H9 (cell line): Measurements from ENCODE around the gene SLC25A42. TPM values are rescaled to one million over a fixed set of nuclear protein-coding genes. Genes with fewer than 3 reads are reported as not detected.
A peak's percentile ranks its signal among the peaks of the same experiment; 100 is the strongest.

Experiments used
- DNase-seq: peaks from one replicate; pipeline ENCODE4 v3.0.0-alpha.2; 2017
- H2AFZ ChIP-seq: one replicate; pipeline ENCODE4 v1.6.1; 2013; ENCODE audit warnings: mild to moderate bottlenecking, low read length, control low read depth, moderate library complexity
- H2AK5ac ChIP-seq: 2 replicates; pipeline ENCODE4 v1.6.1; 2013; ENCODE audit warnings: low read length, control low read depth, mixed read lengths; ENCODE audit not compliant: insufficient read length
- H2BK120ac ChIP-seq: one replicate; pipeline ENCODE4 v1.6.1; 2013; ENCODE audit warnings: low read depth, mild to moderate bottlenecking, low read length, control low read depth, inconsistent platforms; ENCODE audit not compliant: poor library complexity, severe bottlenecking
- H2BK12ac ChIP-seq: 2 replicates; pipeline ENCODE4 v1.6.1; 2013; ENCODE audit warnings: low read length, control low read depth, mixed read lengths, low read depth; ENCODE audit not compliant: insufficient read length
- H2BK15ac ChIP-seq: 2 replicates; pipeline ENCODE4 v1.6.1; 2013; ENCODE audit warnings: low read depth, low read length, control low read depth
- H2BK20ac ChIP-seq: one replicate; pipeline ENCODE4 v1.6.1; 2013; ENCODE audit warnings: low read depth, mild to moderate bottlenecking, low read length, control low read depth, inconsistent platforms; ENCODE audit not compliant: poor library complexity, severe bottlenecking
- H2BK5ac ChIP-seq: 2 replicates; pipeline ENCODE4 v1.6.1; 2013; ENCODE audit warnings: low read length, control low read depth, mixed read lengths; ENCODE audit not compliant: insufficient read length
- H3K14ac ChIP-seq: 2 replicates; pipeline ENCODE4 v1.6.1; 2013; ENCODE audit warnings: low read length, control low read depth; ENCODE audit not compliant: insufficient read depth
- H3K18ac ChIP-seq: 2 replicates; pipeline ENCODE4 v1.6.1; 2013; ENCODE audit warnings: low read depth, mild to moderate bottlenecking, mixed read lengths, low read length, control low read depth; ENCODE audit not compliant: insufficient read length
- H3K23ac ChIP-seq: 2 replicates; pipeline ENCODE4 v1.6.1; 2013; ENCODE audit warnings: low read length, control low read depth, mixed read lengths, low read depth; ENCODE audit not compliant: insufficient read length
- H3K23me2 ChIP-seq: 2 replicates; pipeline ENCODE4 v1.6.1; 2013; ENCODE audit warnings: low read depth, mild to moderate bottlenecking, mixed read lengths, low read length, control low read depth; ENCODE audit not compliant: insufficient read length, poor library complexity, severe bottlenecking
- H3K27ac ChIP-seq: 2 replicates; pipeline ENCODE4 v1.5.1; 2013; ENCODE audit warnings: low read length, control low read depth, mixed read lengths, low read depth; ENCODE audit not compliant: insufficient read length
- H3K27me3 ChIP-seq: 2 replicates; pipeline ENCODE4 v1.6.1; 2013; ENCODE audit warnings: low read length, control low read depth, inconsistent platforms; ENCODE audit not compliant: insufficient read depth
- H3K4ac ChIP-seq: 2 replicates; pipeline ENCODE4 v1.6.1; 2013; ENCODE audit warnings: low read depth, mild to moderate bottlenecking, control low read depth, inconsistent platforms, low read length, moderate library complexity
- H3K4me1 ChIP-seq: 2 replicates; pipeline ENCODE4 v1.6.1; 2013; ENCODE audit warnings: low read length, control low read depth, inconsistent platforms; ENCODE audit not compliant: insufficient read depth
- H3K4me2 ChIP-seq: 2 replicates; pipeline ENCODE4 v1.6.1; 2013; ENCODE audit warnings: low read length, control low read depth, mixed read lengths; ENCODE audit not compliant: insufficient read length, insufficient read depth
- H3K56ac ChIP-seq: 2 replicates; pipeline ENCODE4 v1.6.1; 2013; ENCODE audit warnings: low read depth, mild to moderate bottlenecking, mixed read lengths, low read length, control low read depth; ENCODE audit not compliant: insufficient read length
- H3K79me1 ChIP-seq: 2 replicates; pipeline ENCODE4 v1.6.1; 2013; ENCODE audit warnings: low read depth, mild to moderate bottlenecking, moderate library complexity, low read length, control low read depth, inconsistent platforms; ENCODE audit not compliant: insufficient read depth, poor library complexity, severe bottlenecking
- H3K79me2 ChIP-seq: 2 replicates; pipeline ENCODE4 v1.6.1; 2013; ENCODE audit warnings: low read length, control low read depth, inconsistent platforms; ENCODE audit not compliant: insufficient read depth
- H3K9ac ChIP-seq: 2 replicates; pipeline ENCODE4 v1.6.1; 2013; ENCODE audit warnings: low read length, control low read depth, mixed read lengths; ENCODE audit not compliant: insufficient read length; ENCODE audit errors: extremely low read depth
- H3K9me3 ChIP-seq: one replicate; pipeline ENCODE4 v1.6.1; 2013; ENCODE audit warnings: low read depth, low read length, inconsistent platforms; ENCODE audit not compliant: control insufficient read depth
- H3T11ph ChIP-seq: one replicate; pipeline ENCODE4 v1.6.1; 2013; ENCODE audit warnings: mild to moderate bottlenecking, low read length, control low read depth, inconsistent platforms
- H4K20me1 ChIP-seq: one replicate; pipeline ENCODE4 v1.6.1; 2013; ENCODE audit not compliant: control insufficient read depth, insufficient read length, insufficient read depth
- H4K5ac ChIP-seq: 2 replicates; pipeline ENCODE4 v1.6.1; 2013; ENCODE audit warnings: low read depth, mild to moderate bottlenecking, mixed read lengths, low read length, control low read depth; ENCODE audit not compliant: insufficient read length
- H4K8ac ChIP-seq: replicated peaks from 2 replicates; pipeline ENCODE4 v1.6.1; 2013; ENCODE audit warnings: low read length, control low read depth, mixed read lengths, low read depth; ENCODE audit not compliant: insufficient read length
- H4K91ac ChIP-seq: 2 replicates; pipeline ENCODE4 v1.6.1; 2013; ENCODE audit warnings: low read depth, mild to moderate bottlenecking, moderate library complexity, mixed read lengths, low read length, control low read depth; ENCODE audit not compliant: insufficient read length
- H3K27ac Mint-ChIP-seq, 3 experiments: 2 replicates in 2 of 3; 3 replicates in 1 of 3; pipeline ENCODE4 v1.8.0; 2020 to 2021; ENCODE audit warnings: mixed read lengths in 3 of 3, mild to moderate bottlenecking in 1 of 3, moderate library complexity in 1 of 3
- H3K27me3 Mint-ChIP-seq: 2 replicates; pipeline ENCODE4 v1.8.0; 2021; ENCODE audit warnings: low read depth, mild to moderate bottlenecking, moderate library complexity, mixed read lengths
- H3K36me3 Mint-ChIP-seq, 3 experiments: 2 replicates in 2 of 3; 3 replicates in 1 of 3; pipeline ENCODE4 v1.8.0; 2020 to 2021; ENCODE audit warnings: low read depth in 3 of 3, mixed read lengths in 3 of 3; ENCODE audit not compliant: insufficient read depth in 1 of 3
- H3K4me1 Mint-ChIP-seq, 2 experiments: 2 replicates each; pipeline ENCODE4 v1.8.0; 2020; ENCODE audit warnings: mixed read lengths in 2 of 2
- H3K4me3 Mint-ChIP-seq, 2 experiments: 2 replicates in 1 of 2; 3 replicates in 1 of 2; pipeline ENCODE4 v1.8.0; 2020 to 2021; ENCODE audit warnings: mild to moderate bottlenecking in 2 of 2, mixed read lengths in 2 of 2, moderate library complexity in 1 of 2
- H3K9me3 Mint-ChIP-seq, 2 experiments: 2 replicates in 1 of 2; 3 replicates in 1 of 2; pipeline ENCODE4 v1.8.0; 2020; ENCODE audit warnings: mild to moderate bottlenecking in 2 of 2, mixed read lengths in 2 of 2, moderate library complexity in 1 of 2
- CTCF ChIP-seq: fragments of 200-600 bp; sonication (generic); conservative IDR thresholded peaks from 3 replicates; pipeline ENCODE4 v1.8.0; 2021; ENCODE audit warnings: antibody characterized with exemption, mild to moderate bottlenecking
- WGBS: extraction: QIAGEN DNeasy Blood & Tissue Kit; methylation state at CpG from one replicate; pipeline ENCODE4 v1.1.7; 2013; ENCODE audit warnings: missing lambda C conversion rate, low lambda C conversion rate, mixed read lengths; ENCODE audit not compliant: insufficient read length; ENCODE audit errors: extremely low coverage; 5-methylcytosine and 5-hydroxymethylcytosine counted together
- total RNA-seq: library from RNA; stranded (reverse); gene quantifications from 2 replicates; pipeline ENCODE4 v1.2.1, GENCODE V29; 2021

The SLC25A42 gene
- total RNA-seq, 1 experiment from 2014 or later: 3.6 TPM

GRCh38 chr19:19064811-19065745 lies 1.3 kb downstream of the SLC25A42 start:
- TF ChIP-seq CTCF: no peak
- Mint-ChIP-seq H3K27me3 (peaks cover 53% of the 10 kb centered on the region), H3K36me3 (peaks cover 0 to 7% (median 0%) of the 10 kb centered on the region in 3 experiments; a peak in 1 of 7 replicates), H3K9me3 (no peaks in the 10 kb centered on the region), H3K4me1 (peaks cover 20 to 21% of the 10 kb centered on the region in 2 experiments), H3K27ac (no peak overlapping the region), H3K4me3 (peak overlapping the region; percentile 62 to 84)
- no peak overlapping the region for H2BK20ac ChIP-seq
- H3K27me3 ChIP-seq: peaks cover 11% of the 10 kb centered on the region; the same call in 1 of the 2 replicates
- H3K9ac ChIP-seq: no peak overlapping the region
- no peaks in the 10 kb centered on the region for H3K79me1 ChIP-seq
- peak overlapping the region; percentile 38 for H3K4me2 ChIP-seq
- no peaks in the 10 kb centered on the region for H3K79me2 ChIP-seq
- no peak overlapping the region for H3K23ac ChIP-seq
- H3K4me1 ChIP-seq: peaks cover 3% of the 10 kb centered on the region; the same call in 1 of the 2 replicates
- no peak overlapping the region for H4K8ac ChIP-seq
- H3K4ac ChIP-seq: no peak overlapping the region
- no peak overlapping the region for H2BK5ac ChIP-seq
- no peak overlapping the region for H4K5ac ChIP-seq
- H2AFZ ChIP-seq: no peak overlapping the region
- no peak overlapping the region for H3K56ac ChIP-seq
- no peaks in the 10 kb centered on the region for H3K9me3 ChIP-seq
- H2AK5ac ChIP-seq: no peak overlapping the region
- H3K23me2 ChIP-seq: peaks cover 4% of the 10 kb centered on the region
- no peak overlapping the region for H2BK15ac ChIP-seq
- no CpG with 5 or more reads among the region's 25 CpGs for WGBS
- H2BK120ac ChIP-seq: no peak overlapping the region
- H3K14ac ChIP-seq: no peak overlapping the region; the same call in 1 of the 2 replicates
- no peak overlapping the region for H3K18ac ChIP-seq
- H4K20me1 ChIP-seq: no peaks in the 10 kb centered on the region
- no peak overlapping the region for H3K27ac ChIP-seq
- no peak overlapping the region for H4K91ac ChIP-seq
- H2BK12ac ChIP-seq: no peak overlapping the region
- H3T11ph ChIP-seq: no peak overlapping the region
- no peak for DNase-seq
